GM23248 (cell line): ENCODE data around the gene GAL3ST3. TPM values are rescaled to one million over a fixed set of nuclear protein-coding genes. Genes with fewer than 3 reads are reported as not detected.

Experiments
- DNase-seq: peaks from one replicate; pipeline ENCODE4 v3.0.0-alpha.2; 2015
- H2AFZ ChIP-seq: fragments of 200-600 bp; sonication (generic); 2 replicates; pipeline ENCODE4 v1.6.1; 2016; ENCODE audit warnings: antibody characterized with exemption
- H3F3A ChIP-seq: fragments of 200-600 bp; sonication (generic); 2 replicates; pipeline ENCODE4 v1.6.1; 2016; ENCODE audit warnings: mild to moderate bottlenecking, antibody characterized with exemption, mixed run types; ENCODE audit not compliant: insufficient read depth
- H3K27ac ChIP-seq: fragments of 200-600 bp; sonication (generic); 2 replicates; pipeline ENCODE4 v1.5.1; 2016; ENCODE audit warnings: mild to moderate bottlenecking
- H3K27me3 ChIP-seq: fragments of 200-600 bp; sonication (generic); replicated peaks from 2 replicates; pipeline ENCODE4 v1.6.1; 2016; ENCODE audit warnings: mild to moderate bottlenecking; ENCODE audit not compliant: insufficient read depth
- H3K36me3 ChIP-seq: fragments of 200-600 bp; sonication (generic); 2 replicates; pipeline ENCODE4 v1.6.1; 2016; ENCODE audit warnings: low read depth, mild to moderate bottlenecking
- H3K4me1 ChIP-seq: fragments of 200-600 bp; sonication (generic); 2 replicates; pipeline ENCODE4 v1.6.1; 2016; ENCODE audit warnings: mild to moderate bottlenecking; ENCODE audit not compliant: insufficient read depth
- H3K4me2 ChIP-seq: fragments of 200-600 bp; sonication (generic); one replicate; pipeline ENCODE4 v1.6.1; 2016; ENCODE audit warnings: mild to moderate bottlenecking; ENCODE audit not compliant: unreplicated experiment
- H3K4me3 ChIP-seq: fragments of 200-600 bp; sonication (generic); 2 replicates; pipeline ENCODE4 v1.5.1; 2016; ENCODE audit warnings: mild to moderate bottlenecking
- H3K79me2 ChIP-seq: fragments of 200-600 bp; sonication (generic); 2 replicates; pipeline ENCODE4 v1.6.1; 2016; ENCODE audit warnings: mild to moderate bottlenecking; ENCODE audit not compliant: insufficient read depth
- H3K9ac ChIP-seq: fragments of 200-600 bp; sonication (generic); 2 replicates; pipeline ENCODE4 v1.6.1; 2016; ENCODE audit warnings: mild to moderate bottlenecking
- H3K9me2 ChIP-seq: fragments of 200-600 bp; sonication (generic); 2 replicates; pipeline ENCODE4 v1.6.1; 2016; ENCODE audit warnings: mixed run types, mild to moderate bottlenecking, moderate library complexity; ENCODE audit not compliant: insufficient read depth
- H3K9me3 ChIP-seq: fragments of 200-600 bp; sonication (generic); one replicate; pipeline ENCODE4 v1.6.1; 2017; ENCODE audit warnings: low read depth
- H4K20me1 ChIP-seq: fragments of 200-600 bp; sonication (generic); 2 replicates; pipeline ENCODE4 v1.6.0; 2016; ENCODE audit not compliant: insufficient read depth
- EZH2 ChIP-seq: fragments of 200-600 bp; sonication (generic); IDR thresholded peaks from 2 replicates; pipeline ENCODE4 v1.6.1; 2018; ENCODE audit warnings: antibody characterized with exemption, mild to moderate bottlenecking; ENCODE audit not compliant: insufficient read depth, poor library complexity, severe bottlenecking
- EZH2phosphoT487 ChIP-seq: fragments of 200-600 bp; sonication (generic); IDR thresholded peaks from 2 replicates; pipeline ENCODE4 v1.6.1; 2018; ENCODE audit warnings: antibody characterized with exemption, moderate library complexity, mild to moderate bottlenecking, low read depth; ENCODE audit not compliant: insufficient read depth
- WGBS, 2 experiments: methylation state at CpG; one replicate each; pipeline ENCODE4 v1.1.6; 2015 to 2017; ENCODE audit warnings: low lambda C conversion rate in 2 of 2, low coverage in 1 of 2; ENCODE audit errors: missing lambda C conversion rate in 2 of 2; 5-methylcytosine and 5-hydroxymethylcytosine counted together
- in situ Hi-C: fragments of 300-500 bp; cut with MboI; formaldehyde crosslinking; loops from 2 replicates; pipeline ENCODE4 v1.15.0; 2020
- polyA plus RNA-seq: library from polyadenylated mRNA; unstranded; fragments of >200 nt; fragmentation: Nextera tagmentation; extraction: Ambion mirVana; gene quantifications from 2 replicates; pipeline ENCODE4 v1.2.1, GENCODE V29; 2016
- total RNA-seq: library from RNA; depleted of rRNA; stranded (reverse); fragments of >200 nt; shearing (Covaris generic); gene quantifications from 2 replicates; pipeline ENCODE4 v1.2.3, GENCODE V29; 2014

Gene GAL3ST3
- total and polyA plus RNA-seq, 2 experiments from 2014 or later: not detected

GRCh38 chr11:66015936-66016792 is 32.8 kb downstream of the GAL3ST3 start:
- Histone ChIP-seq H3F3A (no peaks in the 10 kb centered on the region), H3K9ac (peak overlapping the region; percentile 37; the same call in 1 of the 2 replicates), H3K27me3 (no peaks in the 10 kb centered on the region), H4K20me1 (no peaks in the 10 kb centered on the region), H2AFZ (peak overlapping the region; percentile 31), H3K27ac (peak overlapping the region; percentile 74), H3K9me2 (no peaks in the 10 kb centered on the region), H3K4me1 (peaks cover 35% of the 10 kb centered on the region), H3K79me2 (no peaks in the 10 kb centered on the region), H3K4me2 (peak overlapping the region; percentile 29), H3K4me3 (no peak overlapping the region), H3K36me3 (no peaks in the 10 kb centered on the region), H3K9me3 (no peaks in the 10 kb centered on the region)
- peak; percentile 39 for DNase-seq
- no peak for TF ChIP-seq EZH2phosphoT487
- no peak for TF ChIP-seq EZH2
- WGBS, 2 experiments: 72 to 74% methylated on average over 16 of the region's 18 CpGs
- in situ Hi-C loops: no loop called here

GRCh38 chr11:66015454-66015881 is 33.5 kb downstream of the GAL3ST3 start:
- WGBS, 2 experiments: 24 to 37% methylated on average over 7 of the region's 7 CpGs
- Histone ChIP-seq H2AFZ (peak overlapping the region; percentile 31), H3K4me1 (peaks cover 28% of the 10 kb centered on the region), H3K27ac (peak overlapping the region; percentile 74), H3K4me3 (no peak overlapping the region), H3K27me3 (no peaks in the 10 kb centered on the region), H3K36me3 (no peaks in the 10 kb centered on the region), H3K79me2 (no peaks in the 10 kb centered on the region), H4K20me1 (no peaks in the 10 kb centered on the region), H3K4me2 (peak overlapping the region; percentile 29), H3K9ac (peak overlapping the region; percentile 37; the same call in 1 of the 2 replicates), H3K9me2 (no peaks in the 10 kb centered on the region), H3F3A (no peaks in the 10 kb centered on the region), H3K9me3 (no peaks in the 10 kb centered on the region)
- peak; percentile 61 for DNase-seq
- in situ Hi-C loops: no loop called here
- no peak for TF ChIP-seq EZH2phosphoT487
- TF ChIP-seq EZH2: no peak

- no peaks in the 10 kb centered on the region for H3K27me3 ChIP-seq
- peak overlapping the region; percentile 31 for H2AFZ ChIP-seq
- H3K4me2 ChIP-seq: peak overlapping the region; percentile 29
- no peak overlapping the region for H3K4me3 ChIP-seq
- TF ChIP-seq EZH2: no peak
- no peak for TF ChIP-seq EZH2phosphoT487
- H3K9me2 ChIP-seq: no peaks in the 10 kb centered on the region
- no peaks in the 10 kb centered on the region for H3K9me3 ChIP-seq
- in situ Hi-C loops: no loop called here
- peak overlapping the region; percentile 74 for H3K27ac ChIP-seq
- DNase-seq: peak; percentile 36
- no peaks in the 10 kb centered on the region for H3F3A ChIP-seq
- H3K36me3 ChIP-seq: no peaks in the 10 kb centered on the region
- peaks cover 27% of the 10 kb centered on the region for H3K4me1 ChIP-seq
- peak overlapping the region; percentile 37; the same call in 1 of the 2 replicates for H3K9ac ChIP-seq
- no peaks in the 10 kb centered on the region for H4K20me1 ChIP-seq
- H3K79me2 ChIP-seq: no peaks in the 10 kb centered on the region
- 86 to 88% methylated on average over 4 to 6 of the region's 6 CpGs for WGBS, 2 experiments
Observed at GRCh38 chr11:66014804-66015453, 34.0 kb downstream of the GAL3ST3 start.

- Histone ChIP-seq H3F3A (no peaks in the 10 kb centered on the region), H3K27me3 (no peaks in the 10 kb centered on the region), H3K4me2 (no peak overlapping the region), H3K9me3 (no peaks in the 10 kb centered on the region), H3K4me3 (no peak overlapping the region), H3K79me2 (no peaks in the 10 kb centered on the region), H3K9me2 (no peaks in the 10 kb centered on the region), H3K27ac (no peak overlapping the region), H3K36me3 (no peaks in the 10 kb centered on the region), H3K9ac (no peak overlapping the region), H2AFZ (no peak overlapping the region), H4K20me1 (no peaks in the 10 kb centered on the region), H3K4me1 (peaks cover 27% of the 10 kb centered on the region)
- TF ChIP-seq EZH2 (no peak), EZH2phosphoT487 (no peak)
- WGBS, 2 experiments: 68 to 74% methylated on average over 6 to 7 of the region's 7 CpGs
- no peak for DNase-seq
- in situ Hi-C loops: no loop called here
Observed at GRCh38 chr11:66013762-66014100, 35.2 kb downstream of the GAL3ST3 start.
